Measurements from ENCODE around the gene ARL4A. TPM values are rescaled to one million over a fixed set of nuclear protein-coding genes. Genes with fewer than 3 reads are reported as not detected.

Gene ARL4A
- total and polyA plus RNA-seq, 9 of the 15 experiments (the other 6 are each of a cell fraction or from before 2014, with no cell fraction given): 118 to 688 (median 172) TPM

- TF ChIP-seq ZNF655 (CRISPR knock-in tag; IDR thresholded peaks at IDR 0.05): no peak
- TF ChIP-seq ADNP (tag; IDR thresholded peaks at IDR 0.05): no peak
- TF ChIP-seq, protein P1, sequence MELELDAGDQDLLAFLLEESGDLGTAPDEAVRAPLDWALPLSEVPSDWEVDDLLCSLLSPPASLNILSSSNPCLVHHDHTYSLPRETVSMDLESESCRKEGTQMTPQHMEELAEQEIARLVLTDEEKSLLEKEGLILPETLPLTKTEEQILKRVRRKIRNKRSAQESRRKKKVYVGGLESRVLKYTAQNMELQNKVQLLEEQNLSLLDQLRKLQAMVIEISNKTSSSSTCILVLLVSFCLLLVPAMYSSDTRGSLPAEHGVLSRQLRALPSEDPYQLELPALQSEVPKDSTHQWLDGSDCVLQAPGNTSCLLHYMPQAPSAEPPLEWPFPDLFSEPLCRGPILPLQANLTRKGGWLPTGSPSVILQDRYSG (tag; conservative IDR thresholded peaks at IDR 0.05; ENCODE audit: low read depth): 0 out of 2 replicates have a peak, but pooled peaks have one; percentile 57
- TF ChIP-seq PML (IDR thresholded peaks at IDR 0.05; ENCODE audit: low read length): peak; percentile 23; the same call in 1 of the 2 replicates
- TF ChIP-seq SUPT5H (IDR thresholded peaks at IDR 0.05): 0 out of 2 replicates have a peak, but pooled peaks have one; percentile 3
- TF ChIP-seq ZNF77 (CRISPR knock-in tag; IDR thresholded peaks at IDR 0.05): no peak
- peak in 1 of 2 experiments; percentile 14; a peak in 1 of 4 replicates for TF ChIP-seq TBL1XR1 (IDR thresholded peaks at IDR 0.05; ENCODE audit: low read length in 2 of 2)
- TF ChIP-seq IRF2 (CRISPR knock-in tag; IDR thresholded peaks at IDR 0.05): no peak
- TF ChIP-seq KDM1A (IDR thresholded peaks at IDR 0.05): 0 out of 4 replicates have a peak, but pooled peaks of 1 of the 2 experiments have one; percentile 25
- TF ChIP-seq, protein P2, sequence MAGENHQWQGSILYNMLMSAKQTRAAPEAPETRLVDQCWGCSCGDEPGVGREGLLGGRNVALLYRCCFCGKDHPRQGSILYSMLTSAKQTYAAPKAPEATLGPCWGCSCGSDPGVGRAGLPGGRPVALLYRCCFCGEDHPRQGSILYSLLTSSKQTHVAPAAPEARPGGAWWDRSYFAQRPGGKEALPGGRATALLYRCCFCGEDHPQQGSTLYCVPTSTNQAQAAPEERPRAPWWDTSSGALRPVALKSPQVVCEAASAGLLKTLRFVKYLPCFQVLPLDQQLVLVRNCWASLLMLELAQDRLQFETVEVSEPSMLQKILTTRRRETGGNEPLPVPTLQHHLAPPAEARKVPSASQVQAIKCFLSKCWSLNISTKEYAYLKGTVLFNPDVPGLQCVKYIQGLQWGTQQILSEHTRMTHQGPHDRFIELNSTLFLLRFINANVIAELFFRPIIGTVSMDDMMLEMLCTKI (IDR thresholded peaks at IDR 0.05; ENCODE audit: partially characterized antibody): no peak
- TF ChIP-seq XRCC3 (IDR thresholded peaks at IDR 0.05): no peak
- no peak for TF ChIP-seq SMAD3 (CRISPR knock-in tag; conservative IDR thresholded peaks at IDR 0.05)
- TF ChIP-seq LCOR (CRISPR knock-in tag; IDR thresholded peaks at IDR 0.05): no peak
- TF ChIP-seq KLF16 (IDR thresholded peaks at IDR 0.05): no peak
- TF ChIP-seq SETDB1 (IDR thresholded peaks at IDR 0.05; ENCODE audit: low read length): no peak
- no peak for TF ChIP-seq KLF1 (tag; IDR thresholded peaks at IDR 0.05)
- no peak for TF ChIP-seq HEY1 (CRISPR knock-in tag; IDR thresholded peaks at IDR 0.05; ENCODE audit: borderline replicate concordance)
- no peak for TF ChIP-seq CBX8 (IDR thresholded peaks at IDR 0.05; ENCODE audit: borderline replicate concordance, extremely low read depth, low read depth, low read length, poor library complexity, severe bottlenecking)
- TF ChIP-seq MECOM (CRISPR knock-in tag; IDR thresholded peaks at IDR 0.05): no peak
- no peak for TF ChIP-seq EP400 (IDR thresholded peaks at IDR 0.05)
- TF ChIP-seq CREM (IDR thresholded peaks at IDR 0.05; ENCODE audit: low read depth): no peak
- TF ChIP-seq ZNF644 (tag; IDR thresholded peaks at IDR 0.05; ENCODE audit: low read depth): no peak
- no peak for TF ChIP-seq RFX5 (IDR thresholded peaks at IDR 0.05; ENCODE audit: low read depth, low read length)
- TF ChIP-seq, protein P3, sequence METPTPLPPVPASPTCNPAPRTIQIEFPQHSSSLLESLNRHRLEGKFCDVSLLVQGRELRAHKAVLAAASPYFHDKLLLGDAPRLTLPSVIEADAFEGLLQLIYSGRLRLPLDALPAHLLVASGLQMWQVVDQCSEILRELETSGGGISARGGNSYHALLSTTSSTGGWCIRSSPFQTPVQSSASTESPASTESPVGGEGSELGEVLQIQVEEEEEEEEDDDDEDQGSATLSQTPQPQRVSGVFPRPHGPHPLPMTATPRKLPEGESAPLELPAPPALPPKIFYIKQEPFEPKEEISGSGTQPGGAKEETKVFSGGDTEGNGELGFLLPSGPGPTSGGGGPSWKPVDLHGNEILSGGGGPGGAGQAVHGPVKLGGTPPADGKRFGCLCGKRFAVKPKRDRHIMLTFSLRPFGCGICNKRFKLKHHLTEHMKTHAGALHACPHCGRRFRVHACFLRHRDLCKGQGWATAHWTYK (CRISPR knock-in tag; IDR thresholded peaks at IDR 0.05): no peak
- TF ChIP-seq NR4A1 (CRISPR knock-in tag; IDR thresholded peaks at IDR 0.05): no peak
- TF ChIP-seq NR4A1 (tag; IDR thresholded peaks at IDR 0.05): no peak
These were observed 2.8 kb downstream of the ARL4A start (continued) for GRCh38 chr7:12690041-12690878.
